CD14-positive monocyte (primary cell): ENCODE measurements around the gene MARK4. TPM values are rescaled to one million over a fixed set of nuclear protein-coding genes. Genes with fewer than 3 reads are reported as not detected.

Experiments
- DNase-seq, 3 donors: peaks; one replicate each; pipeline ENCODE4 v3.0.0-alpha.2; 2011 to 2022
- H2AFZ ChIP-seq: 2 replicates; pipeline ENCODE4 v1.6.0; 2012; ENCODE audit warnings: mild to moderate bottlenecking, low read depth, low read length, inconsistent platforms; ENCODE audit not compliant: insufficient read depth, poor library complexity, severe bottlenecking
- H3K27ac ChIP-seq, 2 donors: 1 replicate in 1 of 2; 2 replicates in 1 of 2; pipeline ENCODE4 v1.5.1; 2012 to 2013; ENCODE audit warnings: low read length in 2 of 2, control low read depth in 1 of 2, inconsistent platforms in 1 of 2, low read depth in 1 of 2, mild to moderate bottlenecking in 1 of 2
- H3K27me3 ChIP-seq, 2 donors: one replicate each; pipeline versions ENCODE4 v1.6.0 to v1.6.1; 2011 to 2013; ENCODE audit warnings: low read length in 2 of 2; ENCODE audit not compliant: control insufficient read depth in 2 of 2, insufficient read depth in 2 of 2
- H3K36me3 ChIP-seq, 2 donors: replicated peaks in 1 of 2; 1 replicate in 1 of 2; 2 replicates in 1 of 2; pipeline versions ENCODE4 v1.5.1 to v1.6.1; 2012 to 2013; ENCODE audit warnings: low read length in 2 of 2, control low read depth in 1 of 2, inconsistent platforms in 1 of 2, mild to moderate bottlenecking in 1 of 2; ENCODE audit not compliant: insufficient read depth in 2 of 2, control insufficient read depth in 1 of 2
- H3K4me1 ChIP-seq, 2 donors: 1 replicate in 1 of 2; 2 replicates in 1 of 2; pipeline versions ENCODE4 v1.5.1 to v1.6.1; 2012 to 2013; ENCODE audit warnings: low read length in 2 of 2, control low read depth in 1 of 2, inconsistent platforms in 1 of 2, mild to moderate bottlenecking in 1 of 2, moderate library complexity in 1 of 2; ENCODE audit not compliant: insufficient read depth in 2 of 2, control insufficient read depth in 1 of 2
- H3K4me2 ChIP-seq: replicated peaks from 2 replicates; pipeline ENCODE3; 2012; ENCODE audit warnings: low read length, moderate library complexity, mild to moderate bottlenecking; ENCODE audit not compliant: poor library complexity, severe bottlenecking; ENCODE audit errors: extremely low read depth
- H3K4me3 ChIP-seq, 3 experiments: fragments of 200-600 bp in 1 of 3; sonication (generic) in 1 of 3; replicated peaks in 1 of 3; 1 replicate in 2 of 3; 2 replicates in 1 of 3; pipeline ENCODE4 v1.5.1; 2011 to 2013; ENCODE audit warnings: low read length in 3 of 3, mild to moderate bottlenecking in 3 of 3, control low read depth in 2 of 3, low read depth in 2 of 3, inconsistent platforms in 1 of 3, moderate library complexity in 1 of 3
- H3K79me2 ChIP-seq: 2 replicates; pipeline ENCODE4 v1.6.0; 2012; ENCODE audit warnings: mild to moderate bottlenecking, control low read depth, inconsistent platforms, low read length, moderate library complexity; ENCODE audit not compliant: insufficient read depth
- H3K9ac ChIP-seq: 2 replicates; pipeline ENCODE4 v1.6.0; 2017; ENCODE audit warnings: low read length, mild to moderate bottlenecking; ENCODE audit not compliant: insufficient read depth, poor library complexity, severe bottlenecking
- H3K9me3 ChIP-seq, 2 donors: replicated peaks in 1 of 2; 1 replicate in 1 of 2; 2 replicates in 1 of 2; pipeline versions ENCODE4 v1.5.1 to v1.6.1; 2012 to 2013; ENCODE audit warnings: low read length in 2 of 2, control low read depth in 1 of 2; ENCODE audit not compliant: control insufficient read depth in 1 of 2, insufficient read depth in 1 of 2
- H4K20me1 ChIP-seq: 2 replicates; pipeline ENCODE4 v1.6.0; 2012; ENCODE audit warnings: mild to moderate bottlenecking, low read length, control low read depth, moderate library complexity; ENCODE audit not compliant: insufficient read depth
- H3K27ac Mint-ChIP-seq, 7 donors: one replicate each; pipeline ENCODE4 v1.8.0; 2020; ENCODE audit warnings: mild to moderate bottlenecking in 7 of 7, mixed read lengths in 7 of 7, moderate library complexity in 6 of 7, inconsistent platforms in 2 of 7
- H3K27me3 Mint-ChIP-seq, 3 donors: one replicate each; pipeline ENCODE4 v1.8.0; 2021 to 2022; ENCODE audit warnings: low read depth in 3 of 3, mild to moderate bottlenecking in 3 of 3, mixed read lengths in 3 of 3, moderate library complexity in 3 of 3, inconsistent platforms in 1 of 3
- H3K36me3 Mint-ChIP-seq, 2 donors: one replicate each; pipeline ENCODE4 v1.8.0; 2020; ENCODE audit warnings: mixed read lengths in 2 of 2, inconsistent platforms in 1 of 2, mild to moderate bottlenecking in 1 of 2
- H3K4me1 Mint-ChIP-seq: one replicate; pipeline ENCODE4 v1.8.0; 2020; ENCODE audit warnings: mild to moderate bottlenecking, mixed read lengths
- H3K4me3 Mint-ChIP-seq, 2 donors: one replicate each; pipeline ENCODE4 v1.8.0; 2020; ENCODE audit warnings: mild to moderate bottlenecking in 2 of 2, mixed read lengths in 2 of 2, moderate library complexity in 1 of 2
- H3K9me3 Mint-ChIP-seq, 7 donors: one replicate each; pipeline ENCODE4 v1.8.0; 2020 to 2022; ENCODE audit warnings: mixed read lengths in 7 of 7, mild to moderate bottlenecking in 6 of 7, moderate library complexity in 6 of 7, inconsistent platforms in 2 of 7
- CTCF ChIP-seq: fragments of 200-600 bp; IDR thresholded peaks from one replicate; pipeline ENCODE4 v1.8.0; 2022; ENCODE audit warnings: antibody characterized with exemption, mild to moderate bottlenecking
- WGBS: methylation state at CpG from one replicate; pipeline ENCODE4 v1.1.5; 2013; ENCODE audit warnings: missing lambda C conversion rate; ENCODE audit not compliant: insufficient coverage; 5-methylcytosine and 5-hydroxymethylcytosine counted together
- intact Hi-C, 2 donors: fragments of 100-400 bp; cut with micrococcal nuclease; formaldehyde crosslinking; loops; one replicate each; pipeline versions ENCODE4 v1.15.0 to v1.15.1; 2023
- polyA plus RNA-seq, 3 donors: library from polyadenylated mRNA; depleted of rRNA in 1 of 3; unstranded in 2 of 3; stranded (reverse) in 1 of 3; fragments of 300-500 nt in 2 of 3; fragments of >200 nt in 1 of 3; fragmentation: Illumina TruSeq in 2 of 3; gene quantifications; 1 replicate in 2 of 3; 2 replicates in 1 of 3; pipeline ENCODE4 v1.2.3, GENCODE V29; 2012 to 2021

MARK4 gene
- polyA plus RNA-seq, 3 donors = 0.59 to 18.4 (median 0.69) TPM

- WGBS = 100% methylated on average over 1 of the region's 6 CpGs
Observed at GRCh38 chr19:45222724-45223123, 28.3 kb upstream of the MARK4 start.

GRCh38 chr19:45223879-45224278 lies 27.2 kb upstream of the MARK4 start:
- Mint-ChIP-seq H3K4me3 (no peak overlapping the region), H3K27me3 (peaks cover 17 to 26% (median 19%) of the 10 kb centered on the region in 3 donors), H3K36me3 (no peaks in the 10 kb centered on the region), H3K9me3 (peaks cover 0 to 2% (median 0%) of the 10 kb centered on the region in 7 donors), H3K27ac (no peak overlapping the region), H3K4me1 (peaks cover 4% of the 10 kb centered on the region)
- no peak overlapping the region for H3K4me3 ChIP-seq
- WGBS = 95% methylated on average over 4 of the region's 5 CpGs
- no peaks in the 10 kb centered on the region for H3K79me2 ChIP-seq
- H3K4me2 ChIP-seq = no peak overlapping the region
- no peaks in the 10 kb centered on the region for H3K27me3 ChIP-seq
- no peak for TF ChIP-seq CTCF
- no peak overlapping the region for H3K27ac ChIP-seq
- H3K9ac ChIP-seq = no peak overlapping the region
- intact Hi-C loops = no loop called here
- H3K4me1 ChIP-seq = peaks cover 4 to 5% of the 10 kb centered on the region in 2 donors
- no peaks in the 10 kb centered on the region for H4K20me1 ChIP-seq
- no peak for DNase-seq
- no peaks in the 10 kb centered on the region for H3K9me3 ChIP-seq
- no peak overlapping the region for H2AFZ ChIP-seq
- H3K36me3 ChIP-seq = no peaks in the 10 kb centered on the region

More at GRCh38 chr19:45222724-45223123, 28.3 kb upstream of the MARK4 start:
- DNase-seq = no peak
- no peaks in the 10 kb centered on the region for H3K79me2 ChIP-seq
- Mint-ChIP-seq H3K4me3 (no peak overlapping the region), H3K27ac (no peak overlapping the region), H3K36me3 (no peaks in the 10 kb centered on the region), H3K27me3 (peaks cover 23 to 33% (median 27%) of the 10 kb centered on the region in 3 donors), H3K9me3 (peaks cover 0 to 2% (median 0%) of the 10 kb centered on the region in 7 donors), H3K4me1 (peaks cover 7% of the 10 kb centered on the region)
- H3K27ac ChIP-seq = no peak overlapping the region
- H4K20me1 ChIP-seq = no peaks in the 10 kb centered on the region
- H3K9ac ChIP-seq = no peak overlapping the region
- TF ChIP-seq CTCF = no peak
- H3K36me3 ChIP-seq = no peaks in the 10 kb centered on the region
- no peak overlapping the region for H3K4me2 ChIP-seq
- peaks cover 4 to 5% of the 10 kb centered on the region in 2 donors for H3K4me1 ChIP-seq
- no peak overlapping the region for H2AFZ ChIP-seq
- H3K4me3 ChIP-seq = no peak overlapping the region
- peaks cover 0 to 3% of the 10 kb centered on the region in 2 donors for H3K27me3 ChIP-seq
- intact Hi-C loops = no loop called here
- no peaks in the 10 kb centered on the region for H3K9me3 ChIP-seq
